Measurements from ENCODE around the gene FEV.

FEV gene

GRCh38 chr2:218981390-218981880 is 3.5 kb downstream of the FEV start:
- peaks cover 28 to 45% of the 10 kb centered on the region in 2 donors for H3K4me1 Mint-ChIP-seq
- no peaks in the 10 kb centered on the region for H3K9me3 Mint-ChIP-seq
- DNase-seq (no peak), ATAC-seq (replicated peaks) (no peak)
- peak overlapping the region; percentile 61 to 70 for H3K4me3 Mint-ChIP-seq
- peak overlapping the region; percentile 92 for H3K27ac Mint-ChIP-seq
- H3K36me3 Mint-ChIP-seq: peaks cover 0 to 2% of the 10 kb centered on the region in 2 donors
- H3K27me3 Mint-ChIP-seq: peaks cover 68 to 91% of the 10 kb centered on the region in 2 donors

GRCh38 chr2:218980735-218981389 is 4.1 kb downstream of the FEV start:
- no peak for DNase-seq
- H3K36me3 Mint-ChIP-seq: peaks cover 0 to 2% of the 10 kb centered on the region in 2 donors
- peak overlapping the region; percentile 92 for H3K27ac Mint-ChIP-seq
- H3K4me1 Mint-ChIP-seq: peaks cover 25 to 42% of the 10 kb centered on the region in 2 donors
- H3K4me3 Mint-ChIP-seq: peak overlapping the region; percentile 61 to 70
- H3K9me3 Mint-ChIP-seq: no peaks in the 10 kb centered on the region
- peaks cover 66 to 90% of the 10 kb centered on the region in 2 donors for H3K27me3 Mint-ChIP-seq
- ATAC-seq (replicated peaks): no peak

GRCh38 chr2:218979846-218980734 is 4.9 kb downstream of the FEV start:
- Mint-ChIP-seq H3K27me3 (peaks cover 68 to 90% of the 10 kb centered on the region in 2 donors), H3K27ac (peak overlapping the region; percentile 75), H3K9me3 (no peaks in the 10 kb centered on the region), H3K4me3 (peak overlapping the region; percentile 76 to 86), H3K4me1 (peaks cover 22 to 36% of the 10 kb centered on the region in 2 donors), H3K36me3 (peaks cover 0 to 2% of the 10 kb centered on the region in 2 donors)
- DNase-seq (peak; percentile 80), ATAC-seq (replicated peaks) (peak; percentile 94 to 95)

- no peak overlapping the region for H3K27ac Mint-ChIP-seq
- H3K36me3 Mint-ChIP-seq: peaks cover 0 to 2% of the 10 kb centered on the region in 2 donors
- no peak overlapping the region for H3K4me3 Mint-ChIP-seq
- DNase-seq: no peak
- H3K27me3 Mint-ChIP-seq: peaks cover 52 to 70% of the 10 kb centered on the region in 2 donors
- no peak for ATAC-seq (replicated peaks)
- no peaks in the 10 kb centered on the region for H3K9me3 Mint-ChIP-seq
- peaks cover 5 to 9% of the 10 kb centered on the region in 2 donors for H3K4me1 Mint-ChIP-seq
These were observed 9.8 kb downstream of the FEV start for GRCh38 chr2:218975060-218975777.

- H3K4me3 Mint-ChIP-seq: no peak overlapping the region
- DNase-seq: no peak
- H3K27ac Mint-ChIP-seq: no peak overlapping the region
- no peak for ATAC-seq (replicated peaks)
- H3K4me1 Mint-ChIP-seq: no peaks in the 10 kb centered on the region
- H3K36me3 Mint-ChIP-seq: no peaks in the 10 kb centered on the region
- H3K27me3 Mint-ChIP-seq: peaks cover 57 to 65% of the 10 kb centered on the region in 2 donors
- peaks cover 0 to 2% of the 10 kb centered on the region in 2 donors for H3K9me3 Mint-ChIP-seq
These were observed 14.1 kb downstream of the FEV start for GRCh38 chr2:218970894-218971293.

GRCh38 chr2:218964041-218964771 is 20.8 kb downstream of the FEV start:
- Mint-ChIP-seq H3K27ac (no peak overlapping the region), H3K4me1 (peaks cover 10 to 26% of the 10 kb centered on the region in 2 donors), H3K27me3 (peaks cover 55 to 86% of the 10 kb centered on the region in 2 donors), H3K36me3 (peaks cover 0 to 5% of the 10 kb centered on the region in 2 donors), H3K9me3 (peaks cover 0 to 3% of the 10 kb centered on the region in 2 donors), H3K4me3 (no peak overlapping the region)
- DNase-seq (no peak), ATAC-seq (replicated peaks) (no peak)

- H3K36me3 Mint-ChIP-seq: peaks cover 0 to 5% of the 10 kb centered on the region in 2 donors
- peaks cover 0 to 3% of the 10 kb centered on the region in 2 donors for H3K9me3 Mint-ChIP-seq
- H3K4me3 Mint-ChIP-seq: no peak overlapping the region
- H3K27ac Mint-ChIP-seq: no peak overlapping the region
- peaks cover 12 to 30% of the 10 kb centered on the region in 2 donors for H3K4me1 Mint-ChIP-seq
- no peak for ATAC-seq (replicated peaks)
- H3K27me3 Mint-ChIP-seq: peaks cover 57 to 86% of the 10 kb centered on the region in 2 donors
- DNase-seq: no peak
These were observed 21.4 kb downstream of the FEV start for GRCh38 chr2:218963601-218964000.

- Mint-ChIP-seq H3K4me3 (no peak overlapping the region), H3K27ac (no peak overlapping the region), H3K9me3 (peaks cover 0 to 3% of the 10 kb centered on the region in 2 donors), H3K36me3 (peaks cover 0 to 5% of the 10 kb centered on the region in 2 donors), H3K4me1 (peaks cover 12 to 30% of the 10 kb centered on the region in 2 donors), H3K27me3 (peaks cover 60 to 89% of the 10 kb centered on the region in 2 donors)
- ATAC-seq (replicated peaks) (no peak), DNase-seq (no peak)
These were observed 22.0 kb downstream of the FEV start for GRCh38 chr2:218962859-218963492.

GRCh38 chr2:218961651-218962570 is 23.1 kb downstream of the FEV start:
- peaks cover 12 to 30% of the 10 kb centered on the region in 2 donors for H3K4me1 Mint-ChIP-seq
- no peak for ATAC-seq (replicated peaks)
- H3K9me3 Mint-ChIP-seq: peaks cover 0 to 3% of the 10 kb centered on the region in 2 donors
- H3K4me3 Mint-ChIP-seq: no peak overlapping the region
- H3K27me3 Mint-ChIP-seq: peaks cover 67 to 92% of the 10 kb centered on the region in 2 donors
- peaks cover 0 to 5% of the 10 kb centered on the region in 2 donors for H3K36me3 Mint-ChIP-seq
- no peak for DNase-seq
- H3K27ac Mint-ChIP-seq: no peak overlapping the region

GRCh38 chr2:218961229-218961628 is 23.8 kb downstream of the FEV start:
- Mint-ChIP-seq H3K9me3 (peaks cover 0 to 3% of the 10 kb centered on the region in 2 donors), H3K27me3 (peaks cover 61 to 92% of the 10 kb centered on the region in 2 donors), H3K4me1 (peaks cover 12 to 30% of the 10 kb centered on the region in 2 donors), H3K27ac (peak overlapping the region; percentile 2), H3K36me3 (peaks cover 0 to 5% of the 10 kb centered on the region in 2 donors), H3K4me3 (peak overlapping the region; percentile 52 to 55)
- ATAC-seq (replicated peaks) (no peak), DNase-seq (no peak)

GRCh38 chr2:218960309-218961165 is 24.4 kb downstream of the FEV start:
- peaks cover 12 to 30% of the 10 kb centered on the region in 2 donors for H3K4me1 Mint-ChIP-seq
- no peak for ATAC-seq (replicated peaks)
- peaks cover 61 to 91% of the 10 kb centered on the region in 2 donors for H3K27me3 Mint-ChIP-seq
- peaks cover 0 to 3% of the 10 kb centered on the region in 2 donors for H3K9me3 Mint-ChIP-seq
- no peak for DNase-seq
- peak overlapping the region; percentile 79 for H3K27ac Mint-ChIP-seq
- H3K4me3 Mint-ChIP-seq: peak overlapping the region; percentile 62 to 68
- peaks cover 0 to 5% of the 10 kb centered on the region in 2 donors for H3K36me3 Mint-ChIP-seq
